PFSK-1 (cell line): Measurements from ENCODE around the gene OR9G1.

Source experiments
- FOXP2 ChIP-seq: optimal IDR thresholded peaks from 2 replicates; pipeline ENCODE3; 2011; ENCODE audit warnings: borderline replicate concordance, control low read depth, inconsistent platforms; ENCODE audit not compliant: insufficient read depth; ENCODE audit errors: extremely low read length, extremely low read depth
- POLR2AphosphoS5 ChIP-seq: IDR thresholded peaks from 2 replicates; pipeline ENCODE4 v1.6.1; 2012; ENCODE audit warnings: low read depth, mild to moderate bottlenecking, control low read depth, low read length, moderate library complexity
- REST ChIP-seq, 2 experiments: IDR thresholded peaks; 2 replicates each; pipeline versions ENCODE4 v1.6.1 to v1.8.0; 2011 to 2012; ENCODE audit warnings: low read depth in 2 of 2, low read length in 2 of 2, control low read depth in 1 of 2, inconsistent platforms in 1 of 2, mild to moderate bottlenecking in 1 of 2, moderate library complexity in 1 of 2; ENCODE audit not compliant: insufficient read depth in 1 of 2
- SIN3A ChIP-seq: IDR thresholded peaks from 2 replicates; pipeline ENCODE4 v1.6.1; 2012; ENCODE audit warnings: mild to moderate bottlenecking, low read length, moderate library complexity, borderline replicate concordance; ENCODE audit not compliant: insufficient read depth
- TAF1 ChIP-seq: IDR thresholded peaks from 2 replicates; pipeline ENCODE4 v1.6.1; 2012; ENCODE audit warnings: low read length, control low read depth, borderline replicate concordance; ENCODE audit not compliant: insufficient read depth

- no peak for TF ChIP-seq TAF1
- no peak for TF ChIP-seq SIN3A
- no peak for TF ChIP-seq REST (IDR thresholded peaks at IDR 0.05; ENCODE audit: insufficient read depth in 1 of 2, low read depth in 2 of 2, low read length in 2 of 2)
- TF ChIP-seq POLR2AphosphoS5: no peak
- TF ChIP-seq FOXP2: no peak
Observed at GRCh38 chr11:56720513-56720912, 21.6 kb downstream of the OR9G1 start.
